NCI-H1694 (cell line): ENCODE measurements around the gene PUDP.
"Not testable (repeated sequence)": the region's sequence is repeated elsewhere in the genome, so short reads cannot be mapped to it uniquely, and the experiment has no call there.

ENCODE experiments used
- DNase-seq: peaks from one replicate; lab custom pipeline; 2025; lab: John Stamatoyannopoulos, UW

The PUDP gene

DNA sequence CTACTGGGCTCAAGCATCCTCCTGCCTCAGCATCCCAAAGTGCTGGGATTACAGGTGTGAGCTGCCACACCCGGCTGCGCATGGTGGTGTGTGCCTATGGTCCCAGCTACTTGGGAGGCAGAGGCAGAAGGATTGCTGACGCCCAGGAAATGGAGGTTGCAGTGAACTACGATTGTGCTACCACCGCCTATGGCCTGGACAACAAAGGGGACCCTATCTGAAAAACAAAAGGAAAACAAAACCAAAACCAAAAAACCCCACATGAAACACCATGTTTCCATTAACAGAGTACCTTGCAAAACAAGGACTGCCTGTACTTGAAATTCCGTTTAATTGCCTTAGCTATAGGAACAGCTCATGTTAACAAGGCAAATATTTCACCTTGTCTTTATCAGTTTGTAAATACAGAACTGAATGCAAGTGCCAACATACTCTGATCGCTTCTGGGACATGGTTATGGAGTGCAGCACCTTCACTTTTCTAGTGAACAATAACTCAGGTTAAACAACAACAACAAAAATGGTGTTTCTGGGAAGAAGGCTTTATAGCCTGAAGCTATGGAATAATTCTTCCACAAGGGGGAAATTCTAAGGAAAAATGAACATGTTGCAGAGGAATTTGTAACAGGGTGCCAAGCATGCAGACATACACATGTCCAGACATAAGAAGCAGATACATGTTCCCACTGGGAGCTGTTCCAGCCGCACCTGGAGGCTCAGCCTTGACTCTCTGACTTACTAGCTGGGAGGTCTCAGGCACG is 73.6 kb downstream of the PUDP start:
- DNase-seq: no peak

DNA sequence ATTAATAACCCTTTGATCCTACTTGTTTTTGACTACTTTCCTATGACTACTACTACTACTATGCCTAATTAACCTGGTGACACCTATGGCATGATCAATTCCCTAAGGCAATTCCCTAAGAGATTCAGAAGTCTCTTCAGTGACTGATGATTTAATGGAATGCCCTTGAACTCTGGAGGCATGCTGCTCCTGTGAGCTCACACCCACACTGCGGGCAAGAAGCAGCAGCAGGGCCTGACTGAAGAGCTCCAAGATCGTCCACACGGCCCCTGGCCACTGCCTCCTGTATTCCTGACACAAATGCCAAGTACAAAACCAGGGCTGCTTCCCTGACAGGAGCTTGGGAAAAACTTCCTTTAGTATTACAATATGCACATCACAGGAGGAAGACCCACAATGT is 74.6 kb downstream of the PUDP start:
- DNase-seq: no peak

DNA sequence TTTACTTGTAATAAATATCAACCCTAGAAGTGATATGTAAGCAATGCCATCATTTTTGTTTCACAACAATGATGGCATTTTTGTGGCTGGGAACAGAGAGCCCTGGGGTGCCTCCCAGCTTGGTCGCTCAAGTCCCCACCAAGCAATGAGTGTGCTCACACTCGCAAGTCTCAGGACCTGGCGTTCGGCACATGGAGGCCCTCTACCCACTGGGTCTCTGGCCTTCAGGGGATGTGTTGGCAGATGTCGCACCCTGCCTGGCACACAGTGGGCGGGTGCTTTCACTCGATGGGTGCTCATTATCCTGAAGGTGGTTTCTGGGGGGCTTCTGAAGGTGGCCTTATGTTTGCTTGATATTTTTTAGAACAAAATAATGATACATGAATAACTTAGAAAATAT is 75.1 kb downstream of the PUDP start:
- DNase-seq: no peak

DNA sequence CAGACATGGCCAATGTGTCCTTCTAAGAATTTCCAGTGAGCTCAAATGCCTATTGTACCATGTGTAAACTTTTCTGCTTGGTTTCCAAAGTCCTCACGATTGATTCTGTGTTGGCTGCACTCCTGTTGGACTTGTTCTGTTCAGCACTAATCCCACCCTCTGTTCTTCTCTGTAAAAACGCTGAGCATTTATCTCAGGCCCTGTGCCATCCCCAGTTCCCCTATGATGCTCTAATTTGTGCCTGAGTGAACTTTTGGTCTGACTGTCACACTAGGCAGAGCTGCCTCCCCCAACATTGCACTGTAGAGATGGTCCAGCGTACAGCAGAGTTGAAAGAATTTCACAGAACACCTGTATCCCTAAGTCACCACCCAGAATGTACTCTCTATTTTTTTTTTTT is 76.6 kb downstream of the PUDP start:
- DNase-seq: no peak

DNA sequence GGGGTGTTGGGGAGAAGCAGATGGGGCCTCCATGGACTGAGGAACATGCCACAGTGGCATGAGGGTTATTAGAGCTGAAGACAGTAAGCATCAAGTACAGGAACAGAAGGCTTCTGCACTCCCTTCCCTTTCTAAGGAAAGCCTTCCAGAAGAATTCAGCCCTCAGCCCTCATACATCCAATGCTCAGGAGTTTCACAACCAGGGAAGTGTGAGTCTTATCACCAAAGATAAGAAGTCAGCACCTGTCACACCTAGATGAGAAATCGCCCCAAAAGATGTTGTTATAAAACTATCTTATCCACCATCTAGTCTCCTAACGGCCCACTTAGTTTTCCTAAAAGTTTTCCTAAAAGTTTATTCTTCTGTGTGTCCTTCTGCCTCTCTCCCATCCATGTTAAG is 78.4 kb downstream of the PUDP start:
- no peak for DNase-seq

DNA sequence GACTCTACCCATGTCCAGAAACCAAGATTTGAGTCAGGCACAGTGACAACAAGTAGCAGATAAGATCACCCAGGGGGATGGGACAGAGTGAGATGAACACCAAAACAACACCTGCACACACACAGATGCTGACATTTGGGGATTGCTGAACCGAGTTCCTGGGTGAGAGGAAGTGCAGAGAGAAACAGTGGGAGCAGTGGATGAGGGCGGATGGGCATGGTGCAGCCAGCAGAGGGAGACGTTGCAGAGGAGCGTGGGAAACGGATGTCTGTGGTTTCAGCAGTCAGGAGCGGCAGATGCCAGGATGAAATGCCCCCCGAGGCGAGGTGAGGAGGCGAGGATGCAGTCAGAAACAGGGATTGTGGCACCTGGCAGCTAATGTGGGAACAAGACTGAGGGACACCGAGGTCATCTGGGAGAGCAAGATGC is 79.0 kb downstream of the PUDP start:
- no peak for DNase-seq

DNA sequence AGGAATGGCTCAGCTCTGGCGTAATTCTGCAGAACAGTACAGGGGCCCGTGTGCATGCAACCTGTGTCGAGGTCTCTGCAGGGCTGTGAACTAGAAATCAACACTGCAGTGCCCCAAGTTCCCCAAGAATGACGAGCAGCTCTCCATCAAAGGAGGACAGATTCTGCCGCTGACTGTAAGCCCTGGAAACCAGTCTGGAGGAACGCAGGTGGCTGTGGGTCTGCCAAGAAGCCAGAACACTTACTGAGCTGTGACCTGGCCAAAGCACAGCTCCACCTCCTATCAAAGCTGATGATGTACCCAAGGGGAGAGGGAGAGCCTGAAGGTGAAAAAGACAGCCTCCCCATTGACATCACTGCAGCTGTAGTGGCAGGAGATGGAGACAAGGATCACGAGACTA is 80.7 kb downstream of the PUDP start:
- no peak for DNase-seq

DNA sequence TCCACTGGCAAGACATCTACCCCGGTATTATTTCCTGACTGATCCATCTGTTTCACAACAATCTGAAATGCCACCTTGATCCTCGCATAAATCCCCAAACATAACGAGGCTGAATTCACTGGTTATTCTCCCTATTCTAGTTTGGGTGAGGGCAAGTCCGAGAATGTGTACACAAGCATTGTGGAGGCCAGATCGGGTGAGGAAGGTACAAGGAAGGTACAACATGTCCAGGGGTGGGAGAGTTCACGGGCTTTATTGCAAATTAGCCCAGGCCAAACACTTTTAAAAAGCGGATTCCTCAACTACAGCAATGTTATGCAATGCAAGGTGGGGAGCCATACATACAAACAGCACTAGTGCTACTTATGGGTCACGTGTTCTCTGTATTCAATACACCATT is 82.5 kb downstream of the PUDP start:
- DNase-seq: no peak

DNA sequence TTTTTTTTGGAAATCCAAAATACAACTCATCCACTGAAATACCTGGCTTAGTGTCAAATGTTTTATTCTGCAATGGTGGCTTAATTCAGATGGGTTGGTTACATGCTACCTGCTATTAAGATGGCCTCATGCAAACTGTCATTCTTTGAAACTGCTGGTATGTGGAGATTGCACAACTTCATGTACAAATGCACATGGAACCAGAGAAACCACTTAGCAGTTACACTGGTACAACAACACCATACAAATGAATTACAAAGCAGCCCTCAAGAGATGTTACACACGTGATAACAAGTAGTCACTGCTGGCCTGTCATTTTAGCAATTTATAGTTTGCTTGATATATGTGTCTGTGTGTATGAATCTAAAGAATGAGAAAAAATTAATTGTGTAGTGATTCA is 85.0 kb downstream of the PUDP start:
- no peak for DNase-seq

DNA sequence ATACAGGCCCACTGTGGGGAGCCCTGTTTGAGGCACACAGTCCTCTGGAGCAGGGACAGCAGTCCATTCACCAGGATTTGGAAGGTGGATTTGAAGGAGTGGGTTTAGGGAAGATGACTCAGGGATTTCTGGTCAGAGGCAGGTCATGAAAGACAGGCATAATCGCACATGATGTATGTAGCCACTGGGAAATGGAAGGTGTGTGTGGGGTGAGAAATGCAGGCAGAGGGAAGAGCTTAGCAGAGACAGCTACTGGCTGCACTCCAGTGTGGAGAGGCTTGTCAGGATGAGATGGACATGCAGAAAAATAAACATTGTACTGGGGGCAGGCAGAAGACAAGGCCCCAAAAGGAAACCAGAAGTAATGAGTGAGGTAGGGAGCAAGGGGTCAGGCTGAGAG is 85.7 kb downstream of the PUDP start:
- no peak for DNase-seq

DNA sequence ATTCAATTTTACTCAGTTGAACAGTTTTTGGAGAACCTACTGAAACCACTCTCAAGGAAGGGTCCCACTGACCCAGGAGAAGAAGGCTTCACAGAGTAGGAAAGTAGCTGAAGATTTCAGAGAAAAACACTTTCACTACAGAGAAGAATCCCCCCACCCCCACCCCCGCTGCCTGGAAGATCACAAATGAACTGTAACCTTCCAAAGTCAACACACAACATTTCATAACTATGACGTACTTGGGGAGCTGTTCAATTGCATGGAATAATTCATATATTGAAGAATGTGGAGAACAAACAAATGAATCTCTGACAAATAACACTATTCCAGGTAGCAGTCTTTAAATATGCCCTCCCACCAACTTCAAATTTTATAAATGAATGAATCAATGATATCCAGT is 86.5 kb downstream of the PUDP start:
- no peak for DNase-seq

DNA sequence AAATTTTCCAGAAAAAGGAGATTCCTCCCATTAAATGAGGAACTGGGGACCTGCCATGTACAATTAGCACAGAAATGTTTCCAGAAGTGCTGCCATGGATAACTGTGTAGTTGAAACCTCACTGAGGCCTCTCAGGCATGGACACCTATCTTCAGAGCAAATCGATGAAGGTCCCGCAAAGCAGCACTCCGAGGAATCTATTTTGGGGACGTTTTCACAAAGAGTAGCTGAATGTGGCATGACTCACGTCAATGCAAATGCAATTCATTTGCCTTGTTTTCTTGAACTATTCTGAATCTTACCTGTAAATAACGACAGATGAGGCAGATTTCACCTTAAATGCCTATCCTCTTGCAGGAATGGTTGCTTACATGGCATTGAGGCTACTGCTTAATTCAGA is 87.5 kb downstream of the PUDP start:
- DNase-seq: no peak

DNA sequence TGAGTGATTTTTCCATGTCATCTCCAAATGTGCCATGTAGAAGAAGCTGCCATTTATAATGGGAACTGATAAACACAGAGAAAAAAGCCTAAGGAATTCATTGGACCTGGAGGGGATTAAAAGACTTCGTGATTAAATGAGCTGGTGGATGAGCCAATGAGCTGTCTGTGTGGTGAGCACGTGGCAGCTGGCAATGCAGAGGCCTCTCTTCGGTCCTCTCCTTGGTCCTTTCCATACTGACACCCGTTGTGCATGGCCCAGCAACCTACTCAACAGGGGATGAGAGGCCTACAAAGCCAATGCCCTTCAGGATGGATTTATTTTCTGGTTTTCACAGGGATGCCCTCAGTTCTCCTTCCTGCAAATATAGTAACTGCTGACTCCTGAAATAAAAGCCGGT is 88.1 kb downstream of the PUDP start:
- DNase-seq: no peak

DNA sequence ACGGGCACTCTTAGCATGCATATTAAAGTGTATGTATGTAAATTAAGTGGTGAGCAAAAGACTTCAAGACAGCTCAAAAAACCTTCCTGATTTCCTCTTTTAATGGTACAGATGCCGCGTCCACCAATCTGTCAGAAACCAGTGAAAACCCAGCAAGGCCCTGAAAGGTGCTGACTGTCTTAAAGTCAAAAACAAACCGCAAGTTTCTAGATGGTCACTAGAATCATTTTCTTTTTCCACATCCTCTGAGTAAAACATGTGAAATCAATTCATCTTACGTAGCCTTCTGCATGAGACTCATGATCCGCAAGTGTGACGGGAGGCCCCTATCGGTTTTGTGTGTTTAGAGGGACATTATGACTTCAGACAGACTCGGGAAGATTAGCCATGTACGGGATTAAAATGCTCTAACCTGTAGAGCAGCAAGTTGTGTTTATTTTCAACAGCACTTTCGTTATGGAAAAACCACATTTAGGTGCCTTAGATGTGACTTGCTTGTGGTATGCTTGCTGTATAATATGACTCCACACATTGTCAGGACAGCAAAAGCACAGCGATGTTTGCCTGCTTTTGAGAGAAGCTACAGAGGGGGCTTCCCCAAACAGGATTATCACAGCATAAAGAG is 88.6 kb downstream of the PUDP start:
- no peak for DNase-seq

DNA sequence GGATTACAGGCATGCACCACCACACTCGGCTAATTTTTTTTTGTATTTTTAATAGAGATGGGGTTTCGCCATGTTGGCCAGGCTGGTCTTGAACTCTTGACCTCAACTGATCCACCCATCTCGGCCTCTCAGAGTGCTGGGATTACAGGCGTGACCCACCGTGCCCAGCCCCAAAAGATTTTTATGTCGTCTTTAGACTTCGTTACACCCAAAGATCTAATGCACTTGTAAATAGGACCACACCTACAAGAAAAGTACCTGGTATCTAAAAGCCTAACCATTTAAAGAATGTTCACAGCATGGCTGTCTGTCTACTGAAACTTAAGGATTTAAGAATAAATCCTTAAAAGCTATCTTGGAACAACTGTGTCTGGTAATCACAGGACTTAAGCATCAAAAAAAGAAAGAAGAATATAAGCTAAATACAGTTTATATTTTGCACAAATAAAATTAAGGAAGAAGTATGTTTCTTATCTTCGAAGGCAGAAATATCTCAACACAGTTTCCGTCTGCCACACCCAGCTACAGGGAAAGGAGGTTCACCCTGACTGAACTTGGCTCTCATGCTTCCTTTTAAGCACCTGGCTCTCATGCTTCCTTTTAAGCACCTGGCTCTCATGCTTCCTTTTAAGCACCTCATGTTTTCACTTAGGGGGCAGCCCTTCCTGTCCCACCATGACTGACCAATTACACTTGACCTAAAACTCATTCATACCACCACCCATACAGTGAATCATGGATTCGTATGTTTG is 92.4 kb downstream of the PUDP start:
- DNase-seq: no peak

DNA sequence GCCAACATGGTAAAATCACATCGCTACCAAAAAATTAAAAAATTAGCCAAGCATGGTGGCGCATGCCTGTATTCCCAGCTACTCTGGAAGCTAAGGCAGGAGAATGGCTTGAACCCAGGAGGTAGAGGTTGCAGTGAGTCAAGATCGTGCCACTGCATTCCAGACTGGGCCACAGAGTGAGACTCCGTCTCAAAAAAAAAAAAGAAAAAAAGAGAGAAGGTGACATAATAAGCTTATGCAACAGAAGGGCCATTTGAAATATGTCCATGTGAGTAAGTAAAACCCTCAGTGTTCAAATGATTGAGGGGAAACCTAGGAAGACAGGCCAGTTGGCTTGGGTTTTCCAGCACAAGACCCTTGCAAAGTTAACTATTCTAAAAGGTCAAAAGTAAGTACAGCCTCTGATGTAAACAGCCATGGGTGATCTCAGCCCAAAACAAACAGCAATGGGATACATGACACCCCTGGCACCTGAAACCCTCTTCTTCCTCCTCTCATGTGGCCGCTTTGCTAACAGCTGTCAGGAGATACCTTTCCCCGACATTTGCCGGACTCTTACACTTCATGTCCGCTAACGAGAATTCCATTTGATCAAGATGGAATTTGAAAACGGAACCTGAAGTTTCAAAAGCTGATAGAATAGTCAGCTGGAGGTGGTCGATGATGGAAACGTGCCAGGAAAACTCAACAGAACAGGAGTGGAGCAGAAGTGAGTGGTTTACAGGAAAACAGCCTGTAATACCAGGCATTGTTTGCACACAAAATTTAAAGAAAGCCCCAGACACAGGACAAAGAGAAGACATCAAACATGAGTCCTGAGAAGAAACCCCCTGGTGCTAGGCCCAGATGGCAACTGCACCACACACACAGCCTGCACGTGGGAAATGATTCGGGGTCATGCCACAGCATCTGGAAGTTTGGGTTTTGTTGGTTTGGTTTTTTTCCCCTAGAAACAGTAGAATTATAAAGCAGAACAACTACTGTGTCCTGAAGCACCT is 93.4 kb downstream of the PUDP start:
- no peak for DNase-seq

DNA sequence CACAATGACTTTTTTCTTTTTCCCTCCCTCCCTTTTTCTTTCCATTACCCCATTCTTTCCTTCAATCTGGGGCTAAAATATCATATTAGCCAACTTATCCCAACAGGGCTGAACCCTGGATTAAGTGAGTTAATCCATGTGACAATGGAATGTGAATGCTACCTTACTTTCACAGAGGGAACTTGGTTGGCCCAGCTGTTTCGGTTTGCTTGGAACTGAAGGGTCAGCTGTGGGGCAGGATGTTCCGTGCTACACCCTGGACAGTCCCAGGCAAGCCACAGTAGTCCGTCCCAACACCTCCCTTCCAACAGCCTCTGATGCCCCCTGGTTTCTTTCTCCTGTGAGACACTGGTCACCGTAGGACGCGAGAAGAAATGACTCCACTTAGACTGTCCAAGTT is 95.4 kb downstream of the PUDP start:
- DNase-seq: no peak

DNA sequence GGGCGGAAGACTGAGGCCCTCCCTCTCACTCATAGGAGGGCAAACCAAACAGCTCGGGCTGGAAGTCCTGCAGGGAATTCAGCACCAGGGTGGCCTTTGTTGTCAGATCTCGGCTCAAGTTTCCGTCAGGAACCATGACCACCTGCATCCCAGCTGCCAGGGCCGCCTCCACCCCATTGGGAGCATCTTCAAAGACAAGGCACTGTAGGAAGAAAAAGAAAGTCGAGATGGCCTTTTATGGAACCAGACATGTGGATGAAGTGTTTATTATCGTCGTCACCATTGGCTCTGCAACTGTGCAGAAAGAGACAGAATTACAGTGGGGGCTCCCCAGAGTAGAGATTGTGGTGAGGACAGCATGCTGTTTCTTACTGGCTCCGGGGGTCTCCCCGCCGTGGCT is 97.7 kb downstream of the PUDP start:
- DNase-seq: no peak

DNA sequence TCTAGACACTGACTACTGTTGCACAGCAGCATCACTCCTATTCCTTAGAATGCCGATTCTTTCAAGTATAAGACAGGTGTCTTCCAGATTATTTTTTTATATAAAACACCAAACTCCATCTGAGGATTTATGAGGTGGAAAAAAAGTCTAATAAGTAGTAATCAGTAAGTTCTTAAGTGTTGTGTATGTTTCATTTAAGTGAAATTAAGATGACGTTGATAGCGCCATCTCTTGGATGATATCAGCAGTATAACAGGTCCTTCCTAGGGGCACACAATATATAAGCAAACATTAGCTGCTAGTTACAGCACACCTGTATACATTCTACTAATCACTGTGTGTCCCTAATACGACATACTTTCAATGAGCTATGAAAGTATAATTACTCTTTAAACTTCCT is 100.0 kb downstream of the PUDP start:
- no peak for DNase-seq

DNA sequence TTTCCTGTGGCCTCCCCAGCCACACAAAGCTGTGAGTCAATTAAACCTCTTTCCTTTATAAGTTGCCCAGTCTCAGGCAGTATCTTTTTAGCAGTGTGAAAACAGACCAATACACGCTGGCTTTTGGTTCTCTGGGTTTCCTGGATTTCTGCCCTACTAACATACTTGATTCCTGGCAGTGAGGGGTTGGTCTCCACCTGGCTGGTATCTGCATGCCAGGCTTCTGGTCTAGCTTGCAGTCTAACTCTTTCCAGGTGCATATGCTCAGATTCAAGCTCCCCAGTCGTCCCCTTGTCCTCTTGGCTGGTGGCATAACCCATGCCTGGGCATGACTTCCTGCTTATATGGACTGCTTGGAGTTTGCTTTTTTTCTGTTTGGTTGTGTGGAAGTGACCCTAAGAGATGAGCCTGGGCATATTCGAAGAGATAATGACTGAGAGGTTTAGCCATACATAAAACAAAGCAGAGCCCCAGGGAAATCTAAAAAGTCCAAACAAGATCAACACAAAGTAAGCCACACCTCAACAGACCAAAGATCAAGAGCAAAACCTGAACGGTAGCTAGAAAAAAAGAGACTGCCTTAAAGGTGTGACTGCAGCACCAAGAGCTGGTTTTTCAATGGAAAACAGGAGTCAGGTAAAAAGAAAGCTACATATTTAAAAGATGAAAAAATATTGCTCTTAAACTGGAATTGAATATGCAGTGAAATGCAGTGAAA is 102.6 kb downstream of the PUDP start:
- DNase-seq: no peak

DNA sequence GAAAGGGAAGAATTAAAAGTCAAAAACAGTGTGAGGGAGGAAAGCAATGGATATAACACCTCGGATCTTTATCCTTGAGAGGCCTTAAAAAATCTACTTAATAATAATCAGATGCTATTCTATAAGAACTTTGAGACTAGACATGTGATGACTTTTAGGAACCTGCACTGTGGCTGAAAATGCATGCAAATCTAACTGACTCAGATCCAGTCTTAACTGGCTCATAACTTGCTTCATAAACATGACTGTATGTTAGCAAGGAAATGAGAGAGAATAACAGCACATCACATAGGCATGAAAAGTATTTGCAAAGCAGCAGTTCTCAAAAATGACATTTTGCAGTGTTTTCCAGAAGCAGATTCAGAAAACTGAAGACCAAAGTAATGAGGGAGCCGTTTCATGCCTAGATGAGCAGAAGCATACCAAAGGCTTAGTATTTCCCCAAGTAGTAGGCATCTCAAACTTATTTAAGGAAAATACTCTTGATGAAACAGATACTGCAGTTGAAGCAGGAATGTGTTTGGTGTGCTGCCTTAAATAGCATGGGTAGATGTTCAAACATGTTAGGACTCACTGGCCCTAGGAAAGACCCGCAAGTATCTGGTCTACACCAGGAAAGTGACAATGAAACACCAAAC is 104.0 kb downstream of the PUDP start:
- not testable (repeated sequence) for DNase-seq
